Uterus (tissue), 4 donors: ENCODE results near the gene CTDP1. TPM values are rescaled to one million over a fixed set of nuclear protein-coding genes. Genes with fewer than 3 reads are reported as not detected.

Source experiments
- DNase-seq, 2 donors: peaks; one replicate each; pipeline ENCODE4 v3.0.0-alpha.2; 2019 to 2020
- H3K27ac ChIP-seq, 2 donors: fragments of 200-600 bp; sonication (generic); 1 replicate in 1 of 2; 2 replicates in 1 of 2; pipeline ENCODE4 v1.5.1; 2016 to 2018
- H3K27me3 ChIP-seq, 2 donors: fragments of 200-600 bp; sonication (generic); one replicate each; pipeline ENCODE4 v1.5.1; 2018 to 2019; ENCODE audit warnings: control low read depth in 1 of 2
- H3K36me3 ChIP-seq, 2 donors: fragments of 200-600 bp; sonication (generic); one replicate each; pipeline ENCODE4 v1.5.1; 2019; ENCODE audit warnings: control low read depth in 1 of 2
- H3K4me1 ChIP-seq, 2 donors: fragments of 200-600 bp; sonication (generic); one replicate each; pipeline ENCODE4 v1.5.1; 2018 to 2019; ENCODE audit warnings: control low read depth in 1 of 2
- H3K4me3 ChIP-seq, 2 donors: fragments of 200-600 bp; sonication (generic); 1 replicate in 1 of 2; 2 replicates in 1 of 2; pipeline ENCODE4 v1.5.1; 2018 to 2019; ENCODE audit warnings: mild to moderate bottlenecking in 1 of 2
- H3K9me3 ChIP-seq, 2 donors: fragments of 200-600 bp; sonication (generic); one replicate each; pipeline ENCODE4 v1.5.1; 2019; ENCODE audit warnings: control low read depth in 1 of 2
- CTCF ChIP-seq, 4 experiments: fragments of 200-600 bp in 2 of 4; fragments of 450-650 bp in 2 of 4; sonication (generic) in 2 of 4; IDR thresholded peaks; one replicate each; pipeline ENCODE4 v1.5.1; 2016 to 2019; ENCODE audit warnings: antibody characterized with exemption in 4 of 4, mild to moderate bottlenecking in 2 of 4, moderate library complexity in 1 of 4
- POLR2A ChIP-seq, 2 donors: fragments of 450-650 bp; IDR thresholded peaks; one replicate each; pipeline ENCODE4 v1.6.1; 2016; ENCODE audit warnings: antibody characterized with exemption in 2 of 2, mild to moderate bottlenecking in 1 of 2, moderate library complexity in 1 of 2
- intact Hi-C: fragments of 100-400 bp; cut with DNase I; formaldehyde crosslinking; loops from one replicate; pipeline ENCODE4 v1.15.1; 2023; ENCODE audit warnings: low total_unique reads
- total RNA-seq, 4 donors: library from RNA; depleted of rRNA in 3 of 4; stranded (reverse); fragments of >200 nt in 3 of 4; gene quantifications; one replicate each; pipeline versions ENCODE4 v1.1.0 to v1.2.4, GENCODE V29; 2014 to 2023
- donor health status: DM: yes; HTN: yes; CAD: no.

CTDP1 gene
- total RNA-seq, 4 donors from 2014 or later, result 6.2 to 22.5 (median 20.4) TPM

- Histone ChIP-seq H3K27me3 (no peaks in the 10 kb centered on the region), H3K4me1 (no peaks in the 10 kb centered on the region), H3K4me3 (no peak overlapping the region), H3K27ac (no peak overlapping the region), H3K9me3 (peaks cover 0 to 10% of the 10 kb centered on the region in 2 donors), H3K36me3 (no peaks in the 10 kb centered on the region)
- no peak for DNase-seq
- no peak for TF ChIP-seq CTCF (IDR thresholded peaks at IDR 0.05)
- no peak for TF ChIP-seq POLR2A (IDR thresholded peaks at IDR 0.05)
- intact Hi-C loops, result no loop called here
These were observed 77.2 kb downstream of the CTDP1 start for GRCh38 chr18:79756826-79757225.

DNA sequence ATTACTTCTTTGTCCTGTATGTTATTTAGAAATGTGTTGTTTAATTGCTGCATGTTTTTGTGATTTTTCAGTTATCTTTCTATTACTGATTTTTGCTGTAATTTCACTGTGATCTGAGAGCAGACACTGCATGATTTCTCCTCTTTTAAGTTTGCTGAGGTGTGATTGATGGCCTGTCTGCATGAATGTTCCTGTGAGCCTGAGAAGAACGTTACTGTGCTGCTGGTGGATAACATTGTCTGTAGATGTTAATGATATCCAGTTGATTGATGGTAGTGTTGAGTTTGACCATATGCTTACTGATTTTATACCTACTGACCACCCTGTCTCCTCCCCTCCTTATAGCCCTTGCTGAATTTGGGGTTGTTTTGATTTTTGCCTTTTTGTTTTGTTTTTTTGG, 80.7 kb downstream of the CTDP1 start:
- Histone ChIP-seq H3K27me3 (no peaks in the 10 kb centered on the region), H3K27ac (no peak overlapping the region), H3K4me1 (no peaks in the 10 kb centered on the region), H3K9me3 (peaks cover 0 to 10% of the 10 kb centered on the region in 2 donors), H3K36me3 (no peaks in the 10 kb centered on the region), H3K4me3 (no peak overlapping the region)
- no peak for TF ChIP-seq CTCF (IDR thresholded peaks at IDR 0.05)
- no peak for TF ChIP-seq POLR2A (IDR thresholded peaks at IDR 0.05)
- DNase-seq, result no peak
- intact Hi-C loops, result no loop called here

GRCh38 chr18:79760881-79761280, 81.3 kb downstream of the CTDP1 start:
- H3K9me3 ChIP-seq, result peaks cover 0 to 10% of the 10 kb centered on the region in 2 donors

GRCh38 chr18:79763407-79763806, 83.8 kb downstream of the CTDP1 start:
- no peak for DNase-seq
- Histone ChIP-seq H3K4me1 (no peaks in the 10 kb centered on the region), H3K27me3 (no peaks in the 10 kb centered on the region), H3K36me3 (no peaks in the 10 kb centered on the region), H3K9me3 (peaks cover 0 to 18% of the 10 kb centered on the region in 2 donors), H3K4me3 (no peak overlapping the region), H3K27ac (no peak overlapping the region)
- TF ChIP-seq CTCF (IDR thresholded peaks at IDR 0.05) (no peak), POLR2A (IDR thresholded peaks at IDR 0.05) (no peak)
- intact Hi-C loops, result no loop called here

More at GRCh38 chr18:79760881-79761280, 81.3 kb downstream of the CTDP1 start:
- Histone ChIP-seq H3K27me3 (no peaks in the 10 kb centered on the region), H3K36me3 (no peaks in the 10 kb centered on the region), H3K27ac (no peak overlapping the region), H3K4me3 (no peak overlapping the region), H3K4me1 (no peaks in the 10 kb centered on the region)
- intact Hi-C loops, result no loop called here
- DNase-seq, result no peak
- no peak for TF ChIP-seq CTCF (IDR thresholded peaks at IDR 0.05)
- no peak for TF ChIP-seq POLR2A (IDR thresholded peaks at IDR 0.05)

- TF ChIP-seq POLR2A (IDR thresholded peaks at IDR 0.05), result no peak
- Histone ChIP-seq H3K4me3 (no peak overlapping the region), H3K9me3 (peaks cover 0 to 18% of the 10 kb centered on the region in 2 donors), H3K27ac (no peak overlapping the region), H3K4me1 (no peaks in the 10 kb centered on the region), H3K36me3 (no peaks in the 10 kb centered on the region), H3K27me3 (no peaks in the 10 kb centered on the region)
- DNase-seq, result no peak
- intact Hi-C loops, result no loop called here
These were observed 84.5 kb downstream of the CTDP1 start for GRCh38 chr18:79764131-79764530.
